ENCODE results near the gene ADAMTS9. TPM values are rescaled to one million over a fixed set of nuclear protein-coding genes. Genes with fewer than 3 reads are reported as not detected.

Gene ADAMTS9
- total and polyA plus RNA-seq, 9 of the 15 experiments (the other 6 are each of a cell fraction or from before 2014, with no cell fraction given): 0.05 to 0.32 (median 0.13) TPM; not detected in 2

DNA sequence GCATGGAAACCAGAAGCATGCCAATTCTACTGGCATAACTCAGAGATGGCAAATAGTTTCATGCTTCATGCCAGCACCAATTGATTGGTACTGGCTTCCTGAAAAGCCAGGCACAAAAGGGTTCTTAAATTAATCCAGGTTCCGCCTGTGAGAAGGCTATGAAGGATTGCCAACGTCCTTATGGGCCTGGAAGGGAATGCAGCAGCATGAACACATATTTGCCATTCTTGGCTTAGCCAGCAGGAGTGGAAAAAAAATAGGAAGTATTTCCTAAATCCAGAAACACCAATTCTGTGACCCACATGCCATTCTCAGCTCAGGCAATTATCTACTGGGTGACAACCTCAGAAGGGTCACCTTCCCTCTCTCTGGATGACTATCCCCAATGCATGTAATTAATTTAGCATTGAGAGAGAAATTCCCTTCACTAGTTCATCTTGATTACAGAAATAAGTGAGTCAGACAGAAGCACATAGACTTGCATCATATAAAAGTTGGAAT is 36.0 kb downstream of the ADAMTS9 start:
- no TSS peak for BruUV-seq (replicated peaks)
- H3K9ac ChIP-seq (ENCODE audit: insufficient read depth in 1 of 2, low read depth in 2 of 2, low read length in 2 of 2): no peak overlapping the region
- DNase-seq (ENCODE audit: extremely low read depth in 1 of 4, low spot score in 3 of 4) (no peak), FAIRE-seq (no peak), ATAC-seq (no peak)
- no peaks in the 10 kb centered on the region for H3K4me1 ChIP-seq (replicated peaks in 1 of 2; ENCODE audit: control insufficient read depth in 2 of 2, insufficient read depth in 2 of 2, low read length in 2 of 2)
- intact Hi-C loops (cut with micrococcal nuclease): no loop called here
- in situ Hi-C loops (cut with MboI): no loop called here
- no peaks in the 10 kb centered on the region; a peak in 1 of 5 replicates for H3K27me3 ChIP-seq (ENCODE audit: control insufficient read depth in 2 of 2, insufficient read depth in 2 of 2, low read length in 2 of 2)
- ChIA-PET POLR2A (no interaction called here), CTCF (ENCODE audit: low intra/inter-chr PET ratio) (no interaction called here)
- H2AFZ ChIP-seq (ENCODE audit: low read depth, low read length): no peak overlapping the region
- no peaks in the 10 kb centered on the region for H4K20me1 ChIP-seq (replicated peaks; ENCODE audit: control insufficient read depth, insufficient read depth, low read length)
- H3K36me3 ChIP-seq (ENCODE audit: control insufficient read depth, insufficient read depth, low read length): no peaks in the 10 kb centered on the region
- no peak overlapping the region for H3K4me3 ChIP-seq
- TF ChIP-seq SMARCA4 (IDR thresholded peaks at IDR 0.05) (no peak), NR2C2 (CRISPR knock-in tag; IDR thresholded peaks at IDR 0.05) (no peak), NR2C2 (tag; IDR thresholded peaks at IDR 0.05) (no peak), ZNF589 (CRISPR knock-in tag; IDR thresholded peaks at IDR 0.05; ENCODE audit: low read depth) (no peak), ZNF324 (CRISPR knock-in tag; IDR thresholded peaks at IDR 0.05) (no peak), U2AF2 (optimal IDR thresholded peaks at IDR 0.05; ENCODE audit: low read depth, low read length) (no peak), ATF7 (IDR thresholded peaks at IDR 0.05) (no peak)
- TF ChIP-seq, protein P1, sequence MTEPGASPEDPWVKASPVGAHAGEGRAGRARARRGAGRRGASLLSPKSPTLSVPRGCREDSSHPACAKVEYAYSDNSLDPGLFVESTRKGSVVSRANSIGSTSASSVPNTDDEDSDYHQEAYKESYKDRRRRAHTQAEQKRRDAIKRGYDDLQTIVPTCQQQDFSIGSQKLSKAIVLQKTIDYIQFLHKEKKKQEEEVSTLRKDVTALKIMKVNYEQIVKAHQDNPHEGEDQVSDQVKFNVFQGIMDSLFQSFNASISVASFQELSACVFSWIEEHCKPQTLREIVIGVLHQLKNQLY (CRISPR knock-in tag; conservative IDR thresholded peaks at IDR 0.05): no peak
- TF ChIP-seq, protein P2, sequence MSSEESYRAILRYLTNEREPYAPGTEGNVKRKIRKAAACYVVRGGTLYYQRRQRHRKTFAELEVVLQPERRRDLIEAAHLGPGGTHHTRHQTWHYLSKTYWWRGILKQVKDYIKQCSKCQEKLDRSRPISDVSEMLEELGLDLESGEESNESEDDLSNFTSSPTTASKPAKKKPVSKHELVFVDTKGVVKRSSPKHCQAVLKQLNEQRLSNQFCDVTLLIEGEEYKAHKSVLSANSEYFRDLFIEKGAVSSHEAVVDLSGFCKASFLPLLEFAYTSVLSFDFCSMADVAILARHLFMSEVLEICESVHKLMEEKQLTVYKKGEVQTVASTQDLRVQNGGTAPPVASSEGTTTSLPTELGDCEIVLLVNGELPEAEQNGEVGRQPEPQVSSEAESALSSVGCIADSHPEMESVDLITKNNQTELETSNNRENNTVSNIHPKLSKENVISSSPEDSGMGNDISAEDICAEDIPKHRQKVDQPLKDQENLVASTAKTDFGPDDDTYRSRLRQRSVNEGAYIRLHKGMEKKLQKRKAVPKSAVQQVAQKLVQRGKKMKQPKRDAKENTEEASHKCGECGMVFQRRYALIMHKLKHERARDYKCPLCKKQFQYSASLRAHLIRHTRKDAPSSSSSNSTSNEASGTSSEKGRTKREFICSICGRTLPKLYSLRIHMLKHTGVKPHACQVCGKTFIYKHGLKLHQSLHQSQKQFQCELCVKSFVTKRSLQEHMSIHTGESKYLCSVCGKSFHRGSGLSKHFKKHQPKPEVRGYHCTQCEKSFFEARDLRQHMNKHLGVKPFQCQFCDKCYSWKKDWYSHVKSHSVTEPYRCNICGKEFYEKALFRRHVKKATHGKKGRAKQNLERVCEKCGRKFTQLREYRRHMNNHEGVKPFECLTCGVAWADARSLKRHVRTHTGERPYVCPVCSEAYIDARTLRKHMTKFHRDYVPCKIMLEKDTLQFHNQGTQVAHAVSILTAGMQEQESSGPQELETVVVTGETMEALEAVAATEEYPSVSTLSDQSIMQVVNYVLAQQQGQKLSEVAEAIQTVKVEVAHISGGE (CRISPR knock-in tag; IDR thresholded peaks at IDR 0.05): peak in 1 of 3 experiments; percentile 50; a peak in 2 of 6 replicates
- 6% methylated on average over 2 of the region's 2 CpGs for WGBS (ENCODE audit: insufficient coverage, low coverage, missing lambda C conversion rate)
- H3K9me3 ChIP-seq (replicated peaks; ENCODE audit: control insufficient read depth, insufficient read depth, low read depth, low read length): no peaks in the 10 kb centered on the region
- H3K79me2 ChIP-seq (ENCODE audit: control insufficient read depth, insufficient read depth, low read length): no peaks in the 10 kb centered on the region
- no peaks in the 10 kb centered on the region for H3K9me1 ChIP-seq (ENCODE audit: control insufficient read depth, insufficient read depth, low read length)
- H3K4me2 ChIP-seq (ENCODE audit: insufficient read depth, low read length): no peak overlapping the region
- H3K27ac ChIP-seq (ENCODE audit: extremely low read depth, low read depth, low read length): no peak overlapping the region

All from K562 (cell line).